Measurements from ENCODE around the gene AAK1.
"Not testable (repeated sequence)": the region's sequence is repeated elsewhere in the genome, so short reads cannot be mapped to it uniquely, and the experiment has no call there.

Gene AAK1

GRCh38 chr2:69674316-69674670, 30.8 kb upstream of the AAK1 start:
- no peak overlapping the region for H3K9ac ChIP-seq (ENCODE audit: low read depth, low read length)
- H3K27me3 ChIP-seq (ENCODE audit: insufficient read depth, low read length, poor library complexity) = no peaks in the 10 kb centered on the region
- no peaks in the 10 kb centered on the region for H4K20me1 ChIP-seq (ENCODE audit: insufficient read depth, low read length)
- no peak overlapping the region for H2AFZ ChIP-seq (ENCODE audit: low read depth, low read length)
- no peak overlapping the region for H3K4me2 ChIP-seq (ENCODE audit: insufficient read depth, low read length)
- H3K4me3 ChIP-seq (ENCODE audit: low read depth in 1 of 2, low read length in 2 of 2) = no peak overlapping the region
- no peaks in the 10 kb centered on the region for H3K79me2 ChIP-seq (ENCODE audit: insufficient read depth, low read length)
- H3K4me1 ChIP-seq (ENCODE audit: insufficient read depth, low read length) = peaks cover 3% of the 10 kb centered on the region; the same call in 1 of the 2 replicates
- no peaks in the 10 kb centered on the region for H3K36me3 ChIP-seq (ENCODE audit: insufficient read depth, low read length)
- H3K9me3 ChIP-seq (ENCODE audit: insufficient read depth, low read length, severe bottlenecking) = peaks cover 3% of the 10 kb centered on the region
- ATAC-seq (ENCODE audit: insufficient read depth, low read depth) (no peak), DNase-seq (no peak)
- TF ChIP-seq EZH2 (IDR thresholded peaks at IDR 0.05; ENCODE audit: borderline replicate concordance, low read depth, low read length, severe bottlenecking) (no peak), CTCF (IDR thresholded peaks at IDR 0.05; ENCODE audit: borderline replicate concordance, extremely low read depth, low read length, poor library complexity, severe bottlenecking) (no peak)
- no peak overlapping the region for H3K27ac ChIP-seq (ENCODE audit: low read length)

DNA sequence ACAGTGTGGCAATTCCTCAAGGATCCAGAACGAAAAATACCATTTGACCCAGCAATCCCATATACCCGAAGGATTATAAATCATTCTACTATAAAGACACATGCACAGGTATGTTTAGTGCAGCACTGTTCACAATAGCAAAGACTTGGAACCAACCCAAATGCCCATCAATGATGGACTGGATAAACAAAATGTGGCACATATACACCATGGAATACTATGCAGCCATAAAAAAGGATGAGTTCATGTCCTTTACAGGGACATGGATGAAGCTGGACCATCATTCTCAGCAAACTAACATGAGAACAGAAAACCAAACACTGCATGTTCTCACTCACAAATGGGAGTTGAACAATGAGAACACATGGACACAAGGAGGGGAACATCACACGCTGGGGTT, 29.6 kb upstream of the AAK1 start:
- not testable (repeated sequence) for H3K79me2 ChIP-seq (ENCODE audit: insufficient read depth, low read length); H3K4me1 ChIP-seq (ENCODE audit: insufficient read depth, low read length); H3K9ac ChIP-seq (ENCODE audit: low read depth, low read length); H3K4me2 ChIP-seq (ENCODE audit: insufficient read depth, low read length); H3K4me3 ChIP-seq (ENCODE audit: low read depth in 1 of 2, low read length in 2 of 2); H2AFZ ChIP-seq (ENCODE audit: low read depth, low read length); ATAC-seq (ENCODE audit: insufficient read depth, low read depth); H3K36me3 ChIP-seq (ENCODE audit: insufficient read depth, low read length); H3K27ac ChIP-seq (ENCODE audit: low read length); H4K20me1 ChIP-seq (ENCODE audit: insufficient read depth, low read length); DNase-seq; H3K9me3 ChIP-seq (ENCODE audit: insufficient read depth, low read length, severe bottlenecking); H3K27me3 ChIP-seq (ENCODE audit: insufficient read depth, low read length, poor library complexity)

- no peak overlapping the region for H3K4me3 ChIP-seq (ENCODE audit: low read depth in 1 of 2, low read length in 2 of 2)
- TF ChIP-seq CTCF (IDR thresholded peaks at IDR 0.05; ENCODE audit: borderline replicate concordance, extremely low read depth, low read length, poor library complexity, severe bottlenecking) (no peak), EZH2 (IDR thresholded peaks at IDR 0.05; ENCODE audit: borderline replicate concordance, low read depth, low read length, severe bottlenecking) (no peak)
- no peak for DNase-seq
- no peaks in the 10 kb centered on the region for H3K36me3 ChIP-seq (ENCODE audit: insufficient read depth, low read length)
- peaks cover 3% of the 10 kb centered on the region for H3K9me3 ChIP-seq (ENCODE audit: insufficient read depth, low read length, severe bottlenecking)
- H3K27me3 ChIP-seq (ENCODE audit: insufficient read depth, low read length, poor library complexity) = no peaks in the 10 kb centered on the region
- no peak for ATAC-seq (ENCODE audit: insufficient read depth, low read depth)
- no peak overlapping the region for H3K4me2 ChIP-seq (ENCODE audit: insufficient read depth, low read length)
- no peak overlapping the region for H3K9ac ChIP-seq (ENCODE audit: low read depth, low read length)
- H3K27ac ChIP-seq (ENCODE audit: low read length) = no peak overlapping the region
- H3K79me2 ChIP-seq (ENCODE audit: insufficient read depth, low read length) = no peaks in the 10 kb centered on the region
- H4K20me1 ChIP-seq (ENCODE audit: insufficient read depth, low read length) = no peaks in the 10 kb centered on the region
- H2AFZ ChIP-seq (ENCODE audit: low read depth, low read length) = no peak overlapping the region
- H3K4me1 ChIP-seq (ENCODE audit: insufficient read depth, low read length) = no peaks in the 10 kb centered on the region
These were observed 26.1 kb upstream of the AAK1 start for GRCh38 chr2:69669666-69670065.

- Histone ChIP-seq H3K4me3 (ENCODE audit: low read depth in 1 of 2, low read length in 2 of 2) (no peak overlapping the region), H2AFZ (ENCODE audit: low read depth, low read length) (no peak overlapping the region), H4K20me1 (ENCODE audit: insufficient read depth, low read length) (no peaks in the 10 kb centered on the region), H3K9ac (ENCODE audit: low read depth, low read length) (no peak overlapping the region), H3K4me1 (ENCODE audit: insufficient read depth, low read length) (no peaks in the 10 kb centered on the region), H3K4me2 (ENCODE audit: insufficient read depth, low read length) (no peak overlapping the region), H3K36me3 (ENCODE audit: insufficient read depth, low read length) (no peaks in the 10 kb centered on the region), H3K9me3 (ENCODE audit: insufficient read depth, low read length, severe bottlenecking) (peaks cover 3% of the 10 kb centered on the region), H3K27me3 (ENCODE audit: insufficient read depth, low read length, poor library complexity) (no peaks in the 10 kb centered on the region), H3K79me2 (ENCODE audit: insufficient read depth, low read length) (no peaks in the 10 kb centered on the region), H3K27ac (ENCODE audit: low read length) (no peak overlapping the region)
- ATAC-seq (ENCODE audit: insufficient read depth, low read depth) = no peak
- no peak for TF ChIP-seq CTCF (IDR thresholded peaks at IDR 0.05; ENCODE audit: borderline replicate concordance, extremely low read depth, low read length, poor library complexity, severe bottlenecking)
- no peak for TF ChIP-seq EZH2 (IDR thresholded peaks at IDR 0.05; ENCODE audit: borderline replicate concordance, low read depth, low read length, severe bottlenecking)
- DNase-seq = no peak
These were observed 25.1 kb upstream of the AAK1 start for GRCh38 chr2:69668598-69668997.
